A673 (cell line): ENCODE measurements around the gene ANKRD55.

Source experiments
- CTCF ChIP-seq: fragments of 300-800, 200-600 bp; sonication (generic); conservative IDR thresholded peaks from 2 replicates; pipeline ENCODE4 v1.5.1; 2017; ENCODE audit warnings: low read depth, mild to moderate bottlenecking, antibody characterized with exemption, low read length, moderate library complexity, mixed read lengths
- EZH2 ChIP-seq: fragments of 200-600 bp; sonication (generic); IDR thresholded peaks from 2 replicates; pipeline ENCODE4 v1.6.1; 2017; ENCODE audit warnings: borderline replicate concordance, low read depth, mild to moderate bottlenecking, mixed read lengths, antibody characterized with exemption, low read length; ENCODE audit not compliant: poor library complexity, severe bottlenecking

GRCh38 chr5:56069652-56070226, 163.4 kb downstream of the ANKRD55 start:
- no peak for TF ChIP-seq CTCF
- no peak for TF ChIP-seq EZH2
